ENCODE results near the gene JARID2. TPM values are rescaled to one million over a fixed set of nuclear protein-coding genes. Genes with fewer than 3 reads are reported as not detected.
A peak's percentile ranks its signal among the peaks of the same experiment; 100 is the strongest.

Gene JARID2
- total and polyA plus RNA-seq, 12 donors = 2.3 to 11.6 (median 8.7) TPM

- TF ChIP-seq CTCF (IDR thresholded peaks at IDR 0.05) = no peak
- ATAC-seq (peak in 5 of 8 donors; percentile 25 to 70 (median 39)), DNase-seq (no peak)
- no peaks in the 10 kb centered on the region for H3K27me3 ChIP-seq
- intact Hi-C loops (cut with DNase I) = no loop called here
- H3K4me3 ChIP-seq = peak overlapping the region in 1 of 10 donors; percentile 5
- peaks cover 0 to 6% (median 0%) of the 10 kb centered on the region in 9 donors for H3K36me3 ChIP-seq
- peak overlapping the region in 3 of 10 donors; percentile 1 to 22 (median 20) for H3K27ac ChIP-seq
- H3K4me1 ChIP-seq = peaks cover 0 to 18% (median 8%) of the 10 kb centered on the region in 9 donors
- H3K9me3 ChIP-seq = peaks cover 0 to 5% (median 0%) of the 10 kb centered on the region in 11 donors
- WGBS, 2 donors = 52 to 55% methylated on average over 17 of the region's 17 CpGs
Measured at GRCh38 chr6:15569035-15569995, 323.4 kb downstream of the JARID2 start.

GRCh38 chr6:15570171-15570570 is 324.3 kb downstream of the JARID2 start:
- 95 to 96% methylated on average over 2 of the region's 2 CpGs for WGBS, 2 donors
- DNase-seq = no peak
- peaks cover 0 to 18% (median 11%) of the 10 kb centered on the region in 9 donors for H3K4me1 ChIP-seq
- peaks cover 0 to 6% (median 0%) of the 10 kb centered on the region in 9 donors for H3K36me3 ChIP-seq
- TF ChIP-seq CTCF (IDR thresholded peaks at IDR 0.05) = no peak
- intact Hi-C loops (cut with DNase I) = no loop called here
- H3K4me3 ChIP-seq = no peak overlapping the region
- no peaks in the 10 kb centered on the region for H3K27me3 ChIP-seq
- peak overlapping the region in 1 of 10 donors; percentile 20 for H3K27ac ChIP-seq
- no peak for ATAC-seq
- H3K9me3 ChIP-seq = peaks cover 0 to 5% (median 0%) of the 10 kb centered on the region in 11 donors

Data from heart right ventricle (tissue), 16 donors.